Thoracic aorta (tissue), 2 donors: ENCODE results near the gene INPP5A. TPM values are rescaled to one million over a fixed set of nuclear protein-coding genes. Genes with fewer than 3 reads are reported as not detected.

Experiments
- ATAC-seq: fragments of 150-250 bp; one replicate; pipeline ENCODE4 v1.8.0; 2017; ENCODE audit warnings: low read depth; ENCODE audit not compliant: insufficient number of reproducible peaks, low FRiP score
- DNase-seq: peaks from one replicate; pipeline ENCODE4 v3.0.0-alpha.2; 2020; ENCODE audit warnings: low spot score
- H3K27ac ChIP-seq, 2 donors: fragments of 200-600 bp; sonication (generic); 1 replicate in 1 of 2; 2 replicates in 1 of 2; pipeline ENCODE4 v1.5.1; 2016; ENCODE audit warnings: mild to moderate bottlenecking in 2 of 2, moderate library complexity in 2 of 2
- H3K27me3 ChIP-seq: fragments of 200-600 bp; sonication (generic); replicated peaks from 2 replicates; pipeline ENCODE4 v1.6.0; 2016; ENCODE audit warnings: mild to moderate bottlenecking; ENCODE audit not compliant: insufficient read depth
- H3K36me3 ChIP-seq: fragments of 200-600 bp; sonication (generic); one replicate; pipeline ENCODE4 v1.5.1; 2016
- H3K4me1 ChIP-seq, 2 donors: fragments of 200-600 bp; sonication (generic); 1 replicate in 1 of 2; 2 replicates in 1 of 2; pipeline versions ENCODE4 v1.5.1 to v1.6.0; 2016; ENCODE audit warnings: low read depth in 2 of 2, mild to moderate bottlenecking in 1 of 2; ENCODE audit not compliant: control insufficient read depth in 1 of 2
- H3K4me3 ChIP-seq: fragments of 200-600 bp; sonication (generic); 2 replicates; pipeline ENCODE4 v1.5.1; 2016; ENCODE audit warnings: mild to moderate bottlenecking
- H3K9me3 ChIP-seq: fragments of 200-600 bp; sonication (generic); 2 replicates; pipeline ENCODE4 v1.5.1; 2016
- CTCF ChIP-seq: fragments of 200-600 bp; sonication (generic); IDR thresholded peaks from one replicate; pipeline ENCODE4 v1.5.1; 2019; ENCODE audit warnings: antibody characterized with exemption
- total RNA-seq, 2 donors: library from RNA; depleted of rRNA; stranded (reverse); fragments of >200 nt; gene quantifications; one replicate each; pipeline versions ENCODE4 v1.1.0 to v1.2.3, GENCODE V29; 2016

Gene INPP5A
- total RNA-seq, 2 donors from 2014 or later = 120 to 142 TPM

- Histone ChIP-seq H3K4me3 (no peak overlapping the region), H3K4me1 (peaks cover 0 to 11% of the 10 kb centered on the region in 2 donors), H3K9me3 (no peaks in the 10 kb centered on the region), H3K27ac (no peak overlapping the region), H3K27me3 (no peaks in the 10 kb centered on the region), H3K36me3 (peaks cover 42% of the 10 kb centered on the region)
- DNase-seq (no peak), ATAC-seq (no peak)
- TF ChIP-seq CTCF = no peak
Measured at GRCh38 chr10:132752378-132752777, 214.8 kb downstream of the INPP5A start.

DNA sequence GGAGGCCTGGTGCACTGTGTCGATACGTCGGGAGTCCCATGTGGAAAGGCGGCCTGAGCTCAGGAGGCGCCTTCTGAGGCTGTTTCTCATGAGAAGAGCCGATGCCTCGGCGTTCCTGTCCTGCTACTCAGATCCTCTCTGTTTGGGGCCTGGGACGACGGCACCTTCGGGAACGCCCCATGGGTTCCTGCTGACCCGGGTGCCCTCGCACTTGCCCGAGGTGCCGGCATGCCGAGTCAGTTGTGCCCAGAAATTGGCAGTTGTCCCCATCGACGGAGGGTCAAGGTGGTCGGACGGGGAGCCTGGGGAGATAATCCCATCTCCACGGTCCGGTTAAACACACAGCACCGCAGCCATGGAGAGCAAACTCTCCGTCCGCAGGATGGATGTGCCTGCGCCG lies 215.4 kb downstream of the INPP5A start:
- H3K4me3 ChIP-seq = no peak overlapping the region
- no peaks in the 10 kb centered on the region for H3K27me3 ChIP-seq
- peaks cover 0 to 10% of the 10 kb centered on the region in 2 donors for H3K4me1 ChIP-seq
- ATAC-seq = no peak
- DNase-seq = no peak
- H3K36me3 ChIP-seq = peaks cover 42% of the 10 kb centered on the region
- no peak for TF ChIP-seq CTCF
- no peaks in the 10 kb centered on the region for H3K9me3 ChIP-seq
- H3K27ac ChIP-seq = no peak overlapping the region

- Histone ChIP-seq H3K4me3 (no peak overlapping the region), H3K36me3 (peaks cover 42% of the 10 kb centered on the region), H3K4me1 (peaks cover 0 to 4% of the 10 kb centered on the region in 2 donors), H3K27me3 (no peaks in the 10 kb centered on the region), H3K27ac (no peak overlapping the region), H3K9me3 (no peaks in the 10 kb centered on the region)
- no peak for TF ChIP-seq CTCF
- ATAC-seq = no peak
- no peak for DNase-seq
Measured at GRCh38 chr10:132753596-132753995, 216.0 kb downstream of the INPP5A start.

DNA sequence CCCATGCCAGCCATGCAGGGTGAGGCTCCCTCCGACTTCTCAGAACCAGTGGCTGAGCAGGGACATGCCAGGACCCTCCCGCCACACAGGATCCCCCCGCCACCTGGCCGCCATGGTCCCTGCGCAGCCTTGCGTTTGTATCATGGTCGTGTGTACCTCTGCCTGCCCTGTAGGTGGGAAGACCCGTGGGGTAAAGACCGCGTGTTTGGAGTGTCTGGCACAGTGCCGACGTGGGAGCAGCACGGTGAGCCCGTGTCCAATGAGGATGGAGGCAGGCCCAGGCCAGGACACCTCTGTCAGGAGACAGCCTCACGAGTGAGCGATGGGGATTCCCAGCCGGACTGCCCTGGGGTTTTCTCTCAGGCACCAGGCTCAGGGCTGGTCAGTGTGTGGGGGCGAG lies 216.5 kb downstream of the INPP5A start:
- peaks cover 46% of the 10 kb centered on the region for H3K36me3 ChIP-seq
- no peaks in the 10 kb centered on the region for H3K9me3 ChIP-seq
- H3K4me1 ChIP-seq = no peaks in the 10 kb centered on the region
- no peak for ATAC-seq
- DNase-seq = no peak
- no peaks in the 10 kb centered on the region for H3K27me3 ChIP-seq
- TF ChIP-seq CTCF = no peak
- no peak overlapping the region for H3K4me3 ChIP-seq
- H3K27ac ChIP-seq = no peak overlapping the region

DNA sequence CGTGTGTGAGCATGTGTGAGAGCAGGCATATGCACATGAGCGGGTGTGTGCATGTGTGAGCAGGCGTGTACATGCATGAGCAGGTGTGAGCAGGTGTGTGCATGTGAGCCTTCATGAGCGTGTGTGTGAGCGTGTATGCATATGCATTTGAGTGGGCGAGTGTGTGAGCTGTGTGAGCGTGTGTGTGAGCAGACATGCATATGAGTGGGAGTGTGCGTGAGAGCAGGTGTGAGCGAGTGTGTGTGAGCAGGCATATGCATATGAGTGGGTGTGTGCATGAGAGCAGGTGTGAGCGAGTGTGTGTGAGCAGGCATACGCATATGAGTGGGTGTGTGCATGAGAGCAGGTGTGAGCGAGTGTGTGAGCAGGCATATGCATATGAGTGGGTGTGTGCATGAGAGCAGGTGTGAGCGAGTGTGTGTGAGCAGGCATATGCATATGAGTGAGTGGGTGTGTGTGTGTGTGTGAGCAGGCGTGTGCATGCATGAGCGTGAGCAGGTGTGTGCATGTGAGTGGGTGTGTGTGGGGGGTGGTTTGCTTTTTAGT lies 217.7 kb downstream of the INPP5A start:
- no peaks in the 10 kb centered on the region for H3K9me3 ChIP-seq
- DNase-seq (no peak), ATAC-seq (no peak)
- no peaks in the 10 kb centered on the region for H3K4me1 ChIP-seq
- no peak for TF ChIP-seq CTCF
- no peak overlapping the region for H3K27ac ChIP-seq
- no peaks in the 10 kb centered on the region for H3K27me3 ChIP-seq
- peaks cover 45% of the 10 kb centered on the region for H3K36me3 ChIP-seq
- no peak overlapping the region for H3K4me3 ChIP-seq
